ENCODE data around the gene R3HDM2.

GRCh38 chr12:57388425-57388824, 42.4 kb downstream of the R3HDM2 start:
- no peak for TF ChIP-seq EZH2phosphoT487 (IDR thresholded peaks at IDR 0.05; ENCODE audit: low read depth, severe bottlenecking, unreplicated experiment)
- no peak for TF ChIP-seq CTCF (IDR thresholded peaks at IDR 0.05; ENCODE audit: poor library complexity)
